ENCODE measurements around the gene NGEF.

DNA sequence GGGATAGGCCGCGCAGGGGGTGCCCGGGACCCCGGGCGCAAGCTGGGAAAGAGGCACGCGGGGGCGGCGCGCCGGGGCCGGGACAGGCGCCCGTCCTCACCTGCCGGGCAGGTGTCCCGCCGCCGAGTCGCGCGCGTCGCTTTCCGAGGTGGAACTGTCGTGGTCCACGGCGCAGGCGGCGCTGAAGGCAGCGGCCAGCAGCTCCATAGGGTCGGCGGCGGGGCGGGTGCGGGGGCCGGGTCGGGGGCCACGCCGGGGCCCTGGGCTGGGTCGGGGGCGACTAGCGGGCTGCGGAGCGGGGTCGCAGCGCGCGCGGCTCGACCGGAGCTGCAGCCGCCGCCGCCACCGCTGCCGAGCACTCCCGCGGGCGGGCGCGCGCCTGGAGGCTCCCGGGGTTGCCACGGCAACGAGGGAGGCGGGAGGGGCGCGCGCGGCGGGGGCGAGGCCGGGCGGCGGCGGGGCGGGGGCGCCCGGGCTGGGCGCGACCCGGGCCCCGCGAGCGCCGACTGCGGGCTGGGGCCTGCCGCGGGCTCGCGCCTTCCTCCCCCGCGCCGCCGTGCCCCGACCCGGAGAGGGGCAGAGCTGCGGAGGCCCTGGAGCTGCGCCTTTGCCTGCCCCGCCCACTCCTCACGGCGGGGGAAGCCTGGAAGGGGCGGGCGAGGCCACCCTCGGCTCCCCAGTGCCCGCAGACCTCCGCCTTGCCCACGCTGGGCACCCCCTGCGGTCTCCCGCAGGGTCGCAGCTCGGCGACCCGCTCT, 85.1 kb downstream of the NGEF start:
- TF ChIP-seq, protein P1, sequence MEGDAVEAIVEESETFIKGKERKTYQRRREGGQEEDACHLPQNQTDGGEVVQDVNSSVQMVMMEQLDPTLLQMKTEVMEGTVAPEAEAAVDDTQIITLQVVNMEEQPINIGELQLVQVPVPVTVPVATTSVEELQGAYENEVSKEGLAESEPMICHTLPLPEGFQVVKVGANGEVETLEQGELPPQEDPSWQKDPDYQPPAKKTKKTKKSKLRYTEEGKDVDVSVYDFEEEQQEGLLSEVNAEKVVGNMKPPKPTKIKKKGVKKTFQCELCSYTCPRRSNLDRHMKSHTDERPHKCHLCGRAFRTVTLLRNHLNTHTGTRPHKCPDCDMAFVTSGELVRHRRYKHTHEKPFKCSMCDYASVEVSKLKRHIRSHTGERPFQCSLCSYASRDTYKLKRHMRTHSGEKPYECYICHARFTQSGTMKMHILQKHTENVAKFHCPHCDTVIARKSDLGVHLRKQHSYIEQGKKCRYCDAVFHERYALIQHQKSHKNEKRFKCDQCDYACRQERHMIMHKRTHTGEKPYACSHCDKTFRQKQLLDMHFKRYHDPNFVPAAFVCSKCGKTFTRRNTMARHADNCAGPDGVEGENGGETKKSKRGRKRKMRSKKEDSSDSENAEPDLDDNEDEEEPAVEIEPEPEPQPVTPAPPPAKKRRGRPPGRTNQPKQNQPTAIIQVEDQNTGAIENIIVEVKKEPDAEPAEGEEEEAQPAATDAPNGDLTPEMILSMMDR (IDR thresholded peaks at IDR 0.05), result no peak
- TF ChIP-seq POLR2A (IDR thresholded peaks at IDR 0.05) (no peak), EP300 (IDR thresholded peaks at IDR 0.05) (no peak), POLR2AphosphoS5 (IDR thresholded peaks at IDR 0.05) (no peak)

Data from suprapubic skin (tissue), 4 donors.